B cell (primary cell): Measurements from ENCODE around the gene FLNB.

Experiments used
- EZH2 ChIP-seq: IDR thresholded peaks from 2 replicates; pipeline ENCODE4 v1.6.1; 2012; ENCODE audit warnings: borderline replicate concordance, low read depth, mild to moderate bottlenecking, moderate library complexity, low read length; ENCODE audit not compliant: insufficient read depth, poor library complexity, severe bottlenecking
- TF ChIP-seq, protein P1 (sequence below): fragments of 200-600 bp; IDR thresholded peaks from one replicate; pipeline ENCODE4 v1.8.0; 2022; ENCODE audit warnings: antibody characterized with exemption, mild to moderate bottlenecking

- TF ChIP-seq, protein P1, sequence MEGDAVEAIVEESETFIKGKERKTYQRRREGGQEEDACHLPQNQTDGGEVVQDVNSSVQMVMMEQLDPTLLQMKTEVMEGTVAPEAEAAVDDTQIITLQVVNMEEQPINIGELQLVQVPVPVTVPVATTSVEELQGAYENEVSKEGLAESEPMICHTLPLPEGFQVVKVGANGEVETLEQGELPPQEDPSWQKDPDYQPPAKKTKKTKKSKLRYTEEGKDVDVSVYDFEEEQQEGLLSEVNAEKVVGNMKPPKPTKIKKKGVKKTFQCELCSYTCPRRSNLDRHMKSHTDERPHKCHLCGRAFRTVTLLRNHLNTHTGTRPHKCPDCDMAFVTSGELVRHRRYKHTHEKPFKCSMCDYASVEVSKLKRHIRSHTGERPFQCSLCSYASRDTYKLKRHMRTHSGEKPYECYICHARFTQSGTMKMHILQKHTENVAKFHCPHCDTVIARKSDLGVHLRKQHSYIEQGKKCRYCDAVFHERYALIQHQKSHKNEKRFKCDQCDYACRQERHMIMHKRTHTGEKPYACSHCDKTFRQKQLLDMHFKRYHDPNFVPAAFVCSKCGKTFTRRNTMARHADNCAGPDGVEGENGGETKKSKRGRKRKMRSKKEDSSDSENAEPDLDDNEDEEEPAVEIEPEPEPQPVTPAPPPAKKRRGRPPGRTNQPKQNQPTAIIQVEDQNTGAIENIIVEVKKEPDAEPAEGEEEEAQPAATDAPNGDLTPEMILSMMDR, result no peak
- TF ChIP-seq EZH2, result no peak
Observed at GRCh38 chr3:57973715-57974477, 34.3 kb upstream of the FLNB start.
